Measurements from ENCODE around the gene CLCNKB. TPM values are rescaled to one million over a fixed set of nuclear protein-coding genes. Genes with fewer than 3 reads are reported as not detected.
"Not testable (repeated sequence)": the region's sequence is repeated elsewhere in the genome, so short reads cannot be mapped to it uniquely, and the experiment has no call there.

Gene CLCNKB
- total RNA-seq, 4 donors from 2014 or later: 0.39 to 3.1 (median 0.44) TPM; not detected in 1

DNA sequence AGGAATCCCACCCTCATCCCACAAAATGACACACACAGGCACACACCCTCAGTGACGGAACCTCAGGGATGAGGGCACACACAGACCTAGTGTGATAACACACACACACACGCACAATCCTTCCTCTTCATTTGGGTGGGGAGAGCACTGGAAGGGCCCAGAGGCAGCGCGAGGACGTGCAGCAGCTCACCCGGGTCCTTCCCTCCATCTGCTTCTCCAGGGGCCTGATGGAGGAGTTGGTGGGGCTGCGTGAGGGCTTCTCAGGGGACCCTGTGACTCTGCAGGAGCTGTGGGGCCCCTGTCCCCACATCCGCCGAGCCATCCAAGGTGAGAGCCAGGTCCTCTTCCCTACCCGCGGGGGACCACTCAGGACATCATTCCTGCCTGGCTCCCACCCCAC lies 21.2 kb upstream of the CLCNKB start:
- DNase-seq (ENCODE audit: low spot score in 2 of 2): no peak
- Histone ChIP-seq H3K4me3 (no peak overlapping the region), H3K4me1 (peaks cover 0 to 38% (median 21%) of the 10 kb centered on the region in 4 donors), H3K36me3 (no peaks in the 10 kb centered on the region), H3K9me3 (no peaks in the 10 kb centered on the region), H3K27me3 (peaks cover 0 to 8% of the 10 kb centered on the region in 2 donors), H3K27ac (no peak overlapping the region)
- TF ChIP-seq CTCF (IDR thresholded peaks at IDR 0.05) (no peak), POLR2A (IDR thresholded peaks at IDR 0.05) (no peak), EP300 (IDR thresholded peaks at IDR 0.05) (no peak)
- 80 to 82% methylated on average over 5 to 11 of the region's 11 CpGs for WGBS, 2 donors

- Histone ChIP-seq H3K36me3 (no peaks in the 10 kb centered on the region), H3K4me1 (peaks cover 0 to 32% (median 19%) of the 10 kb centered on the region in 4 donors), H3K27me3 (peaks cover 0 to 13% of the 10 kb centered on the region in 2 donors), H3K27ac (no peak overlapping the region), H3K9me3 (no peaks in the 10 kb centered on the region), H3K4me3 (no peak overlapping the region)
- DNase-seq (ENCODE audit: low spot score in 2 of 2): no peak
- WGBS, 2 donors: 57 to 67% methylated on average over 5 to 6 of the region's 7 CpGs
- TF ChIP-seq CTCF (IDR thresholded peaks at IDR 0.05): no peak
- no peak for TF ChIP-seq EP300 (IDR thresholded peaks at IDR 0.05)
- no peak for TF ChIP-seq POLR2A (IDR thresholded peaks at IDR 0.05)
Measured at GRCh38 chr1:16023050-16023653, 20.4 kb upstream of the CLCNKB start.

- H3K27ac ChIP-seq; H3K9me3 ChIP-seq; H3K4me3 ChIP-seq; H3K36me3 ChIP-seq; DNase-seq (ENCODE audit: low spot score in 2 of 2): not testable (repeated sequence)
- H3K4me1 ChIP-seq: peaks cover 0 to 12% (median 8%) of the 10 kb centered on the region in 4 donors
- 15 to 21% methylated on average over 4 to 9 of the region's 10 CpGs for WGBS, 2 donors
- H3K27me3 ChIP-seq: peaks cover 0 to 35% of the 10 kb centered on the region in 2 donors
Measured at GRCh38 chr1:16026302-16026701, 17.3 kb upstream of the CLCNKB start.

- H3K36me3 ChIP-seq: no peaks in the 10 kb centered on the region
- H3K9me3 ChIP-seq: no peaks in the 10 kb centered on the region
- H3K27me3 ChIP-seq: peaks cover 0 to 35% of the 10 kb centered on the region in 2 donors
- H3K4me1 ChIP-seq: peaks cover 0 to 12% (median 8%) of the 10 kb centered on the region in 4 donors
- TF ChIP-seq CTCF (IDR thresholded peaks at IDR 0.05): no peak
- TF ChIP-seq EP300 (IDR thresholded peaks at IDR 0.05): no peak
- TF ChIP-seq POLR2A (IDR thresholded peaks at IDR 0.05): no peak
- WGBS, 2 donors: 10 to 16% methylated on average over 17 to 19 of the region's 33 CpGs
- no peak overlapping the region for H3K27ac ChIP-seq
- no peak for DNase-seq (ENCODE audit: low spot score in 2 of 2)
- peak overlapping the region in 3 of 4 donors; percentile 3 to 37 (median 18) for H3K4me3 ChIP-seq
Measured at GRCh38 chr1:16026723-16027484, 16.7 kb upstream of the CLCNKB start.

DNA sequence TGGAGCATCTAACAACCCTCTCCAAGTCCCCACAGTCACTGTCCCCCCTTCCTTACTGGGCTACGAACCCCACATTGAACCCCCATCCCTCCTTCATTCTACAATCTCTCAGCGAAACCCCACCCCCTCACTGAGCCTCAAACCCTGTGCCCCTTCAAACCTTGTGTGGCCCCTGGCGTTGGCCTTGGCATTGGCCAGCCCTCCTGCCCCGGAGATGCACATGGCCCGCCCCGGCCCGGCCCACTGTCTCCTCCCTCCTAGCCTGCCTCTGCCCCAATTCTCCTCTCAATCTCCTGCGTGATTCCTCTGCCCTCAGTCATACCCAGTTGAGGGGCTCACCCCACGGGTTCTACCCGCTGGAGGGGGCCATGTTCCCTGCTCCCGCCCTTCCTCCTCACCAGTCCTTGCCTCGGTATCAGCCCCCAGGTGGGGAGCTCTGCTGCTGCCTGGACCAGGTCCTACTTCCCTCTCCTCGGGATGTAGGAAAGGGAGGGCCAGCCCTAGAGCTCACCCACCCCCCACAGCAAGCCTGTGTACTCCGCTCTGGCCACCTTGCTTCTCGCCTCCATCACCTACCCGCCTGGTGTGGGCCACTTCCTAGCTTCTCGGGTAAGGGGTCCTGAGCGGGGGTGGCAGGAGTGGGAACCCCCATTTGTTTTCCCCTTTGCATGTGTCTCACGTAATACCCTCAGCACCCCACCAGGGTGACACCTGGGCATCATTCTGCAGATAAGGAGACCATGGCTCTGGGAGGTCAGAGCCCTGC lies 15.2 kb upstream of the CLCNKB start:
- H3K36me3 ChIP-seq: no peaks in the 10 kb centered on the region
- 56 to 59% methylated on average over 19 of the region's 19 CpGs for WGBS, 2 donors

GRCh38 chr1:16029003-16029268 lies 14.6 kb upstream of the CLCNKB start:
- not testable (repeated sequence) for H3K36me3 ChIP-seq; H3K27ac ChIP-seq; DNase-seq (ENCODE audit: low spot score in 2 of 2); H3K9me3 ChIP-seq; H3K4me3 ChIP-seq
- H3K4me1 ChIP-seq: peaks cover 0 to 20% (median 8%) of the 10 kb centered on the region in 4 donors
- WGBS, 2 donors: 75 to 96% methylated on average over 8 to 11 of the region's 13 CpGs
- H3K27me3 ChIP-seq: peaks cover 0 to 35% of the 10 kb centered on the region in 2 donors

More for the DNA sequence above, 15.2 kb upstream of the CLCNKB start:
- TF ChIP-seq POLR2A (IDR thresholded peaks at IDR 0.05) (no peak), EP300 (IDR thresholded peaks at IDR 0.05) (no peak), CTCF (IDR thresholded peaks at IDR 0.05) (no peak)
- no peak for DNase-seq (ENCODE audit: low spot score in 2 of 2)
- Histone ChIP-seq H3K4me1 (peaks cover 0 to 20% (median 8%) of the 10 kb centered on the region in 4 donors), H3K4me3 (no peak overlapping the region), H3K27ac (no peak overlapping the region), H3K9me3 (no peaks in the 10 kb centered on the region), H3K27me3 (peaks cover 0 to 35% of the 10 kb centered on the region in 2 donors)
